CD4-positive, alpha-beta T cell treated with Interleukin-15 for 1 hour (primary cell): ENCODE data around the gene CDKL4.
"Not testable (repeated sequence)": the region's sequence is repeated elsewhere in the genome, so short reads cannot be mapped to it uniquely, and the experiment has no call there.

Experiments used
- DNase-seq: peaks from one replicate; pipeline ENCODE4 v3.0.0-alpha.2; 2020

The CDKL4 gene

GRCh38 chr2:39140948-39141333 lies 102.8 kb downstream of the CDKL4 start:
- DNase-seq, result not testable (repeated sequence)

- DNase-seq, result no peak
Observed at GRCh38 chr2:39140322-39140847, 103.4 kb downstream of the CDKL4 start.

- no peak for DNase-seq
Observed at GRCh38 chr2:39139511-39140237, 104.1 kb downstream of the CDKL4 start.

GRCh38 chr2:39138837-39139211 lies 104.9 kb downstream of the CDKL4 start:
- no peak for DNase-seq

GRCh38 chr2:39138187-39138836 lies 105.5 kb downstream of the CDKL4 start:
- not testable (repeated sequence) for DNase-seq

- DNase-seq, result no peak
Observed at GRCh38 chr2:39136799-39137198, 107.0 kb downstream of the CDKL4 start.

- no peak for DNase-seq
Observed at GRCh38 chr2:39135690-39136259, 108.0 kb downstream of the CDKL4 start.

- DNase-seq, result no peak
Observed at GRCh38 chr2:39133215-39133851, 110.4 kb downstream of the CDKL4 start.

GRCh38 chr2:39128919-39129391 lies 114.8 kb downstream of the CDKL4 start:
- DNase-seq, result peak; percentile 65

GRCh38 chr2:39127973-39128372 lies 115.8 kb downstream of the CDKL4 start:
- DNase-seq, result peak; percentile 45
